HUDEP-2 (cell line): ENCODE data around the gene GLOD5.
A peak's percentile ranks its signal among the peaks of the same experiment; 100 is the strongest.

Experiments used
- DNase-seq, 76 experiments: peaks; one replicate each; lab custom pipeline; 2025; ENCODE audit not compliant: unreplicated experiment in 76 of 76; lab: John Stamatoyannopoulos, UW

The GLOD5 gene

DNA sequence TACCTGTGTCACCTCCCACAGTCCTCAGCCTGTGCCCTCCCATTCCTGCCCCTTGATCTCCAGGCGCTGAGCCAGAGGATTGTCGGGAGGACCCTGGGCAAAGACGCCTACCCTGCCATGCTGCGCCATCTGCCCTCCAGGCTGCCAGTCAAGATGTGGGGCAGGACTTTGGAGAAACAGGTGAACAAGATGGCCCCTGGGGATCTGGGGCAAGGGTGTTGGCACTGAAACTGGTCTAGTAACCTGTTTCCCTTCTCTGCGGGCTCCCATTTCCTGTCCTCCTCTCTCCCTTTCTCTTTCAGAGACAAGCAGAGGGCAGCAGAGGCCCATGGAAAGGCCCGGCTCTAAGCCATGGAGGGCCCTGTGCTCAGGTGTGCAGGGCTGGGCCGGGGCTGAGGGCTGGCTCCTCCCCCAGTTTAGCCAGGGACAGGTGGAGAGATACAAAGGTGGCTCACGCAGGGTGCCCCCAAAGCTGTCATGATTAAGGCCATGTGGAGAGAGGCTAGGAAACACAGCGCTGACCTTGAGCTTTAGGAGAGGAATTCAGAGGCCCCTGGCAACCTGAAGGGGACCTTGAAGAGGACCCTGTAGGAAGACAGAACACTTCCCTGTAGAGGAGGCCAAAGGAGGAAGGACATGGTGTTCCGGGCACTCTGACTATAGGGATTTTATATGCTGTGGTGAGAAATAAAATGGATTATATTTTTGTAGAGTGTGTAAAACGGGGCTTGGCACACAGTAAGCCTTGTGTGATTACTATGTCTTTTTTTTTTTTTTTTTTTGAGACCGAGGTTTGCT is at the start of gene GLOD5:
GLOD5 (plus strand) TSS at position 74 of the 798 bp plus-strand sequence; CDS start at position 118, 44 bp downstream.
- peak in 2 of 76 experiments; percentile 10 to 13 for DNase-seq

DNA sequence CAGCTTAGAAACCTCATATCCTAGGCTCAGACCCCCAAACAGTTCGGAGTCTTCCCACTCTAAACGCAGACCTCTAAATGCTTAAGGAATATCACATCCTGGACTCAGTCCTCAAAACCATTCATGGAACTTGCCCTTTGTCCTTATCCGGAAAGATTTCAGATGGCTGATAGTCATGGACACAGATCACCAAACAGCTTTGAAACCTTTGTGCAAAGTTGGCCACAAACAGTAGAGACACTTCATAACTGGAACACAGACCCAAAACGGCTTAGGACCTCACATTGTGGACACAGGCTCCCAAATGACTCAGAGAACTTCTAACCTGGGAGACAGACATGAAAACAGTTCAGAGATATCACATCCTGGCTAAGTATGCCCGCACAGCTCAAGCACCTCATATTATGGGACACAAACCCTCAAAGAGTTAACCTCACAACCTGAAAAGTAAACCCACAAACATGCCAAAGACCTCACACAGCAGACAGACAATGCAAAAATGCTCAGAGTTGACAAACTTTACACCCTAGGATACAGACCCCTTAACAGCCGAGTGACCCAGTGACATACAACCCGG is 49.5 kb upstream of the GLOD5 start:
- no peak for DNase-seq

DNA sequence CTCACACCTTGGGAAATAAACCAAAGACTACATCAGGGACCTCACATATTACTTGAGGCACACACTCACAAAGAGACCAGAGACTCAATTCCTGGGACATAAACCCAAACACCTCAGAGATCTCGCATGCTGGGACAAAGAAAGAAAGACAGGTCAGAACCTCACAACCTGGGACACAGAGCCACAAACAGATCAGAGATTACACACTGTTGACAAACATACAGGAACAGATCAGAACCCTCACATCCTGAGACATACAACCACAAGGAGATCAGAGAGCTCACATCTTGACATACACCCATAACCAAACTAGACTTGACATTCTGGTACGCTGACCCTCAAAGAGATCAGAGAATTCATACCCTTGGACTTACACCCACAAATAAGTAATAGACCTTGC is 47.7 kb upstream of the GLOD5 start:
- no peak for DNase-seq

DNA sequence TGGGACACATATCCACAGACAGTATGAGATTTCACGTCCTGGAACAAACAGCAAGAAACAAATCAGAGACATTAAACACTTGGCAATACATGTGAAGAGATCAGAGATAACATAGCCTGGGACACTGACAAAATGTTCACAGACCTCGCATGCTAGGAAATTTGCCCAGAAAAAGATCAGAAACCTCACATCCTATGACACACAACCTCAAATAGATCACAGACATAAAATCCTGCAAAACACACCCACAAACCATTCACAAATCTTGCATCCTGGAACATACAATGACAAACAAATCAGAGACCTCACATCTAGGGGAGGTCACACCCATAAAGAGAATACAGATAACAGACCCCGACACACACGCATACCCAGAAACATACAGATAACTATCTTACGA is 47.0 kb upstream of the GLOD5 start:
- DNase-seq, result no peak

DNA sequence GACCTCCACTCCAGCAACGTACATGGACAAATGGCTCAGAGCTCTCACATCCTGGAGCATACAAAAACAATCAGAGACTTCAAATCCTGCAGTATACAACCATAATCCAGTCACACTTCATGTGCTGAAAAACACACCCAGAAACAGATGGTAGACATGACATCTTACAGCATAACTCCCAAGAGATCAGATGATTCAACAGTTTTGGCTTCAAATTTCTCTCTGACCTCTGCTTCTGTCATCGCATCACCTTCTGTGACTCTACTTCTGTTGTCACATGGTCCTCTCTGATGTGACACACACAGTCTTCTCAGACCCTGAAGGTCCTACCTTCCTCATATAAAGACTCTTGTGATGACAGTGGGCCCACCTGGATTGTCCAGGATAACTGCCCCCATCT is 46.5 kb upstream of the GLOD5 start:
- no peak for DNase-seq

DNA sequence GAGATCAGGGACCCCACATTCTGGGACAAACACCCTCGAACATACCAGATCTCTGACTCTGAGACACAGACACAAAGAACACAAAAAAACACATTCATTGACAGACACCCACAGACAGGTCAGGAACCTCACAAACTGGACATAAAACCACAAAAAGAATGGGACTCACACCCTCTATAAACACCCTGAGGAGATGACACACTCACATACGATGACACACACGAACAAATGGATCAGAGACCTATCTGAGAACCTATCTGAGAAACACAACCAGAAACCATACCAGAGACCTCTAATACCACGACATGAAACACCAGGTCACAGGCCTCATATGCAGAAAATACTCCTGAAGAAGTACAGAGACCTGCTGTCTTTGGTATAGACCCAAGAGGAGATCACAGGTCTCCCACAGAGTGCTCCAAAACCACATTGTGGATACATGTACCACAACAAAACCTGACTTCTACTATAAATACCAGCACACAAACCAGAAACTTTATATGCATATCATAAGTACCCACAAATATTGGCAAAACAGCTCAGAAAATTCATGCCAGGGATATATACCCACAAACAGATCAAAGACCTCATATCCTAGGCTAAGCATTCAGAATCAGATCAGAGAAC is 45.6 kb upstream of the GLOD5 start:
- DNase-seq, result no peak

DNA sequence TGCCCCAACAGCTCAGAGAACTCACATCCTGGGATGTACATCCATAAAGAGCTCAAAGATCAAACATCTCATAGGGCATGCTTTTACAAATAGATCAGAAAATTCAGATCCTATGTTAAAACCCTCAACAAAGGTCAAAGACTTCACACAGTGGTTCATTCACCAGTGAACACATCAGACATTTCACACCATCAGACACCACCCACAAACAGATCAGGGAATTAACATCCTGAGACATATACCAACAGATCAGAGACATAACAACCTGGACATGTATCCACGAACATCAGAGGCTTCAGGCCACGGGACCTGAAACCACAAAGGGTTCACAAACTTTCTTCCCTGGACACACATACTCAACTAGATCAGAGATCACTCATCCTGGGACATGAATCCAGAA is 41.6 kb upstream of the GLOD5 start:
- no peak for DNase-seq

DNA sequence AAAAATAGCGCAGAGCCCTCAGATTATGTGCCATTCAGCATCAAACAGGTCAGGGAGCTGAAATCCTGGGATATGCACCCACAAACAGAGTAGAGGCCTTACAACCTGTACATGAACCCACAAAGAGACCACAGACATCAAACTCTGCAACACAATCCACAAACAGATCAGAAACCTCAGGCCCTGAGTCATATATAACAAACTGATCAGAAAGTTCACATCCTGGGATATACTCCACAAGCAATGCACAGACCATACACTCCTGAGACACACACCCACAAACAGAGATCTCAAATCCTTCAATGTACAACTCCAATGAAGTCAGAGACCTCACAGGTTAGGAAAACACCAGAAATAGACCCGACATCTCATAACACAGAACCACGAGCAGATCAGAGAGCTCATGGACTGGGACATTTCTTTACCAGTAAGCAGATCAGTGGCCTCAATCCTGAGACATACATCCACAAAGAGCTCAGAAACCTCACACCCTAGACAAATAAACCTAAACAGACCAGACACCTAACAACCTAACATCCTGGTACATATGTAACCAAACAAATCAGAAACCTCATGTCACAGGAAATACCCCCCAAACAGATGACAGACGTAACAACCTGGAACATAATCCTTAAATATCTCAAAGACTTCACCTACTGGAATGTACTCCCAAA is 40.8 kb upstream of the GLOD5 start:
- DNase-seq, result no peak

DNA sequence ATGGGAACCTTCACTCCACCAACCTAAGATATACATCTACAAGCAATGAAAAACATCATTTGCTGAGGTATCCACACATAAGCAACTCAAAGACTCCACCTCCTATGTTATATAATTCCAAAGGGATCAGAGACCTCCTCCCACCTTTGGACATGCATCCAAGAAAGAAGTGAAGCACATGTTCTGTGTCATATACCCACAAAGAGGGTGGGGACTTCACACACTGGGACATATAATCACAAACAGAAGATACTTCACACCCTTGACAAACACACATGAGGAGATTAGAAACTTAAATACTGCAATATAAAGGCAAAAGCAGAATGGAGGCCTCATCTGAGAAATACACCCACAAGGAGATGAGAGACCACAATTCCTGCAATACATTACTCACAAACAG is 39.6 kb upstream of the GLOD5 start:
- DNase-seq, result no peak

DNA sequence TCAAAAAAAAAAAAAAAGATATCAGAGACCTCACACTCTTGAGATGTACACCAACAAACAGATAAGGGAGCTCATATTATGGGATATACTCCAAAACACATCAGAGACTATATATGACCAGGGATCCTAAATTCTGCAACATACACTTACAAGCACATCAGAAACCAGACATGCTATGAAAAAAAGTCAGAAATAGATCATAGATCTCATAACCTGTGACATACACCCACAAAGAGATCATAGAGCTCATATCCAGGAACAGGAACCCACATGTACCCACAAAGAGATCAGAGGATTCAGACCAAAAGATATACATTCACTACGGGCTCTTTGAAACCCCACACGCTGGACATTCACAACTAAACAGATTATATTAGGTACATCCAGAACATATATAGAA is 35.0 kb upstream of the GLOD5 start:
- DNase-seq, result no peak

DNA sequence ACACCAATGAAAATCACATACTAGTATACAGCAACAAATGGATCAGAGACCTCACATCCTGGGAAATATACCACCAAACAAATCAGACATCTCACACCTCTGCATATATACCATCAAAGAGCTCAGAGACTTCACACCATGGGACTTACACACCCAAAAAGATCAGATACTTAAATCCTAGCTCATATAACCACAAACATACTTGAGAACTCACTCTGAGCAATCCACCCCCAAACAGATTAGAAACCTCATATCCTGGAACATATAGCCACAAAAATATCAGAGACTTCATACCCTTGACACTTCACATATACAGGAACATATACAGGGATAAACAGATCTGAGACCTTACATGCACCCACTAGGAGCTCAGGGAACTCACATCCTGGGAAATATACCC is 32.9 kb upstream of the GLOD5 start:
- DNase-seq, result no peak

DNA sequence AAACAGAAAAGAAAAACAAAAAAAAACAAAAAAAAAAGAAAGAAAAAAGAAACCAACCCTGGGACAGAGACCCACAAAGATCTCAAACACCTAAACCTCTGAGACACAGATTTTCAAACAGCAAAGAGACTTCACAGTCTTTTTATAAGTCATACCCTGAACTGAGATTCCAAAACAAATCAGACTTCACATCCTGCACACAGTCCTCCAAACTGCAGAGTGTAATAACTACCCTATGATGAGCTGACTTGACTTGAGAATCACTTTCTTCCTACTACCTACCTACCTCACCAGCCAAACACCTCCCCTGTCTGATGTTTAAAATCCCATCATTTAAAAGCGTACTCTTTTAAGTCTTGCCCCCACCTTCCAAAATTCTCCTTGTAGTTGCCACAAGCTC is 25.2 kb upstream of the GLOD5 start:
- DNase-seq, result no peak

DNA sequence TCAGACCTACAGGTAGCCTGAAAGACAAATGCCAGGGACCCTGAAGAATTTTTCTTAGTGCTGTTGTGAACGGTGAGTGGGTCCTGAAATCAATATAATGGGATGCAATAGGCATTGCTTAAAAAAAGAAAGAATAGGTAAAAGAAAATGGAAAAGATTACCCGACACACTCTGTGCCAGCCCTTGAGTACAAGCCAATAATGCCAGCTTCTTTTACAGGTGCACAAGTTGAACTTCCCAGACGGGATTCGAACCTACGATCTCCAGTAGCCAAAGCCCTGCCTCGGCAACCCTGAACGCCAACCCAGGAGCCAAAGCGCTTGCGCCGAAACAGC is 24.7 kb upstream of the GLOD5 start:
- no peak for DNase-seq

DNA sequence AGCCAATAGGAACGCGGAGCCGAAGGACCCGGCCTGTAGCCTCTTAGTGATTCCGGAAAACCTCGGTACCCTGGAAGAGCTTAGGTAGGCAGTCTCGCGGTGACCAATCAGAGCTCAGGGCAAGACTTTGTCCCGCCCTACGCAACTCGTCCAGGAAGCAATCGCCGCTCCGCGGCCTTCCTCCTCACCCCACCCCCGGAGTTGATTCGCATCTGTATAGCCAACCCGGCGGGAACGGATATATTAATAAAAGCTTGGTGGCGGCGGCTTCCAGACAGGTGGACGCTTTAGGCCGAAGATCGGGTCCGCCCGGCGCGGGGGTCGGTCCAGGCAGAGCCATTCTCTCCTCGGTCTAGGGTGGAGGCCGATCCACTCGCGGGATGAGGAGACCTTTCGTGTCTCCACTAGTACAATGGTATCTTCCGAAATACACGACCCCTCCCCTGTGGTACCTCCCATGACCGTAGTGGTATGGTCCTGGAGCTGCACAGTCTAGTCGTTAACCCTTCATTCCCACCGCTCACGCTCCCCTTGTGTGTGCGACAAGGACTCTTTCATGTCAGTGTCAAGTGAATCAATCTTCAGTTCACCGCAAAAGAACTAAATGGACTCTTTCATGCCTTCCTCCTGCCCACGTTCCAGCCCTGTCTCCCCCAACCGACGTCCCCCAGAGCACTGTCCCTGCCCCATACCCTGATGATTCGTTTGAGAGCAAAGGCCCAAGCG is 24.2 kb upstream of the GLOD5 start:
- DNase-seq, result peak in 75 of 76 experiments; percentile 22 to 93 (median 83)

DNA sequence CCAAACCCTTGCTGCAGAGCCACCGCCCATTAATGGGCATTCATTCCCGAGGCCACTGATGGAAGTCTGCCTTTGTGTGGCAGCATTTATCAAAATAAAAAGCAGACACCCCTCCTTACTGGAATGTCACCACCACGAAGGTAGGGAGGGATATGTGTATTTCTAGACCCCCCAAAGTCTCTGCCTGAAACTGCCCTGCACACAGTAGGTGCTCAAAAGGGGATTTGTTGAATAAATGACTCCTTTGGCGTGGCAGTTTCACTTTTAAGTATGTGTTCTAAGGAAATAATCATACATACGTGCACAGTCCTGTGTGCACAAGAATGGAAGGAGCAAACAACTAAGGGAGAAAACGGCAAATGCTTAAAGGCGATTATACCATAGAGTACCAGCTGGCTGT is 23.6 kb upstream of the GLOD5 start:
- DNase-seq, result peak in 2 of 76 experiments; percentile 2 to 25

DNA sequence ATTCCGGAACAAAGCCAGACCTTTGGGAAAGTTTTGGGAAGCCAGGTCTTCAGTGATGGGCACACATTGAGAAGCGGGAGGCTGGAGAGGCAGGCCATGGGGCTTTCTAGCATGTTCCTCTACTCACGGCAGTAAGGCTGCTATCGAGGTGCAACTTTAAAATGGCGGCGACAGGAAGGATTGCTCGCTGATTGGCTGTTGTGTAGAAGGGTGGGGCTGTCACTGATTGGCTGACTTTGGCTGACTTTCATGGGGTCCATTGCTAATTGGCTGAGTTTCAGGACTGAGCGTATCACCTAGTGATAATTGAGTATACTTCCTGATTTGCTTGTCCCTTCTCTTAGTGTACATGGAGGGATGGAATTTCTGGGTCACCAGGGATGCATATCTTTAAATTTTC is 19.7 kb upstream of the GLOD5 start:
- no peak for DNase-seq

DNA sequence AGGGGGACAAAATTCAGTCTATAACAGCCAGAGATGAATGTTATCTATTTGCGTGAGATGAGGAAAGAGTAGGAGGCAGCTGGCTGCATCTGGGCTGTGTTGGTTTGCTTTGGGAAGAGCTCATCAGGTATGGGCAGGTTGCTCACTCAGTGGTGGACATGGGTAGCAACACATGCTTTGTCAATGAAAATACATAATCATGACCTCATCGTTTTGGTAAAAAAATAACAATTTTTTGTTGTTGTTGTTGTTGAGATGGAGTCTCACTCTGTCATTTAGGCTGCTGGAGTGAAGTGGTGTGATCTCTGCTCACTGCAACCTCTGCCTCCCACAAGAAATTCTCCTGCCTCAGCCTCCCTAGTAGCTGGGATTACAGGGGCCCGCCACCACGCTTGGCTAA is 16.3 kb upstream of the GLOD5 start:
- DNase-seq, result no peak

DNA sequence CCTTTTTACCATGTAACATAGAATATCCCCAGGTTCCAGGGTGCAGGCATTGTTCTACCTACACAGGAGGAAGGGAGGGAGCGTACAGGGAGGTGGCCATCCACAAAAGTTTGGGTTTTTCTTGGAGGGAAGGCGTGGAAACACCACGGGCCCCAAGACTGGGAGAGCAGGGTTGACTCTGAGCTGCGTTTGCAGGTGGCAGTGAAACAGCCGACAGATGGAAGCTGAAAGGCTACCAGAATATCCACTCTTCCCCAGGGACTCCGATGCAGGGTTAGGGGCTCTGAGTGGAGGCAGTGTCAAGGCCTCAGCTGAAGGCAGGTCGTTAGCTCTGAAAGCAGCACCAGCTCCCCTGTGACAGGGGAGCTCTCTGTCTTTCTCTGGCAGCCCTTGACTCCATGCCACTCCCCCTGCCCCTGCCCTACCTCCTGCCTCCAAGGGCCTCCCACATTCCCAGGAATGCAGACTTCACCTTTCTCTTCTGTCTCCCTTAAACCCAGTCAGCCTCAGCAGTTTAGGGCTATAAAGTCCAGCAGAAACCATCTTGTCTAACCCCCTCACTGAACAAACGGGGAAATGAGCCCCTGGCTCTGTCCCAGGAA is 14.0 kb upstream of the GLOD5 start:
- no peak for DNase-seq

DNA sequence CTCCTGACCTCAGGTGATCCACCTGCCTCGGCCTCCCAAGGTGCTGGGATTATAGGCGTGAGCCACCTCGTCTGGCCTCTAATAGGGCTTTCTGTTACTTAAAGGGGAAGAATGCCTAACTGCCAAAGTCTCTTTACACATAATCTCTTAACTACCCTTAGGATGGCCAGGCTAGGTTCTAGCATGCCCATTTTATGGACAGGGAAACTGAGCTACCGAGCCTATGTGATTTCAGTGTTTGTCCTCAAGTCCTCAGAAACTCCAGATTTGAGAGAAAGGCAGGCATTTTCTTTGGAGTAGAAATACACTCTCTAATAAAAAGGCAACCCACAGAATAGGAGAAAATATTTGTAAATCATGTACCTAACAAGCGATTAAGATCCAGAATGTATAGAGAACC is 12.4 kb upstream of the GLOD5 start:
- no peak for DNase-seq

DNA sequence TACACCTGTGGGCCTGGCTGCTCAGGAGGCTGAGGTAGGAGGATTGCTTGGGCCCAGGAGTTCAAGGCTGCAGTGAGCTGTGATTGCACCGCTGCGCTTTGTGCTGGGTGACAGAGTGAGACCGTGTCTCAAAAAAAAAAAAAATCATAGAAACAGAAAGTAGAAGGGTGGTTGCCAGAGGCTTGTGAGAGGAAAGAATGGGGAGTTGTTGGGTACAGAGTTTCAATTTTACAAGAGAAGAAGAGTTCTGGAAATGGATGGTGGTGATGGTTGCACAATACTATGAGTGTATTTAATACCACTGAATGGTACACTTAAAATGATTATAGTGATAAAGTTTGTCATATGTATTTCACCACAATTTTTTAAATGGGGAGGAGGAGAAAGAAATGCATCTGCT is 10.2 kb upstream of the GLOD5 start:
- DNase-seq, result no peak

DNA sequence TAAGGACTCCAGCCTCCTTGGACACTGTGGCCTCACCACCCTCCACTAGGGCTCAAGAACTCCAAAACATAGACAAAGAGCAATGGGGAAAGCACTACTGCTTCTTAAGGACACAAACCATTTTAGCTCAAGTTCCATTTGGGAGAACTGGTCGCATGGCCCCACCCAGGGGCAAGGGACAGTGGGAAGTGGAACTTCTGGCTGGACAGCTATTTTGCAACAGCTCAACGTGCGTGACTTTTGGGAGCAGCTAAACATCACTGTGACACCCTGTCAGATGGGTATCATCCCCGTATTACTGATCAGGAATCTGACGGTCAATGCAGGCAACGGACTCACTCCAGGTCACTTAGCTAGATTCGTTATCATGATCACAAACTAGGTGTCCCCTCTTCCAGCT is 9.0 kb upstream of the GLOD5 start:
- no peak for DNase-seq
